Urinary bladder (tissue), 4 donors: ENCODE measurements around the gene ZKSCAN1. TPM values are rescaled to one million over a fixed set of nuclear protein-coding genes. Genes with fewer than 3 reads are reported as not detected.
"Not testable (repeated sequence)": the region's sequence is repeated elsewhere in the genome, so short reads cannot be mapped to it uniquely, and the experiment has no call there.

Experiments used
- DNase-seq: peaks from one replicate; pipeline ENCODE4 v3.0.0-alpha.2; 2015; ENCODE audit errors: extremely low spot score
- H3K27ac ChIP-seq: one replicate; pipeline ENCODE4 v1.5.1; 2013; ENCODE audit warnings: low read depth, mild to moderate bottlenecking, moderate library complexity
- H3K36me3 ChIP-seq: one replicate; pipeline ENCODE4 v1.6.1; 2013; ENCODE audit warnings: mild to moderate bottlenecking, moderate library complexity; ENCODE audit not compliant: insufficient read depth
- H3K4me1 ChIP-seq: one replicate; pipeline ENCODE4 v1.6.1; 2013; ENCODE audit warnings: mild to moderate bottlenecking, moderate library complexity; ENCODE audit not compliant: insufficient read depth
- H3K4me3 ChIP-seq: one replicate; pipeline ENCODE4 v1.5.1; 2013; ENCODE audit warnings: low read depth, low read length
- WGBS: extraction: QIAGEN DNeasy Blood & Tissue Kit; methylation state at CpG from one replicate; pipeline ENCODE4 v1.1.7; 2013; 5-methylcytosine and 5-hydroxymethylcytosine counted together
- polyA plus RNA-seq: library from polyadenylated mRNA; stranded (reverse); fragments of 200-250 nt; gene quantifications from one replicate; pipeline ENCODE4 v1.2.3, GENCODE V29; 2013
- total RNA-seq: library from RNA; depleted of rRNA; stranded (reverse); fragments of >200 nt; gene quantifications from one replicate; pipeline ENCODE4 v1.2.3, GENCODE V29; 2014
- donor health status: healthy with polysubstance abuse.
- donor health status: healthy.

The ZKSCAN1 gene
- total and polyA plus RNA-seq, 2 donors, result 14.3 to 51.5 TPM

DNA sequence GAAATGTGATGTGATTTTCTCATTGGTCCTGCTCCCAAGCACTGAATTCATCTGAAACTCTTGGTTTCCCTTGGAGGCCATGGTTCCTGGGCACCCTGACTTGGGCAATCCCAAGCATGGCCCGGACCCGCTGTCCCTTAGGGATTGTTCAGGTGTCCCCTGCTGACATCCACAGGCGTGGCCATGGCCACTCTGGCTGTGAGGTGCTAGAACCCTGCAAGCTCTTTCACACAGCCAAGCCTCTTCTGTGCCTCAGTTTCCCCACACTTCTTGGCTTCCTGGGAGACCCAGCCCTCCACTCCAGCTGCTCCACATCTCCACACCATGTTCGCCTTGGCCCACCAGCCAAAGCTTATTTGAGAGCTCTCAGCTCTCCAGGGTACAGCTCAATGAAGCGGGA is 27.6 kb upstream of the ZKSCAN1 start:
- Histone ChIP-seq H3K4me3 (no peak overlapping the region), H3K27ac (no peak overlapping the region), H3K4me1 (no peaks in the 10 kb centered on the region), H3K36me3 (no peaks in the 10 kb centered on the region)
- no peak for DNase-seq
- WGBS, result 96% methylated on average over 5 of the region's 5 CpGs

DNA sequence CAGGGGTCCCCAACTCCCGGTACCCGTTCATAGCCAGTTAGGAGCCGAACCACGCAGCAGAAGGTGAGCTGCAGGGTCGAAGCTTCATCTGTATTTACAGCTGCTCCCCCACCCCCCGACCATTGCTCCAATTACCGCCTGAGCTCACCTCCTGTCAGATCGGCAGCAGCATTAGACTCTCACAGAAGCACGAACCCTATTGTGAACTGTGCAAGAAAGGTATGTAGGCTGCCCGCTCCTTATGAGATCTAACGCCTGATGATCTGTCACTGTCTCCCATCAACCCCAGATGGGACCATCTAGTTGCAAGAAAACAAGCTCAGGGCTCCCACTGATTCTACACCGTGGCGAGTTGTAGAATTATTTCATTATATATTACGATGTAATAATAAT is 24.9 kb upstream of the ZKSCAN1 start:
- Histone ChIP-seq H3K27ac (no peak overlapping the region), H3K4me1 (no peaks in the 10 kb centered on the region), H3K4me3 (no peak overlapping the region), H3K36me3 (no peaks in the 10 kb centered on the region)
- WGBS, result 35% methylated on average over 14 of the region's 14 CpGs
- DNase-seq, result no peak

DNA sequence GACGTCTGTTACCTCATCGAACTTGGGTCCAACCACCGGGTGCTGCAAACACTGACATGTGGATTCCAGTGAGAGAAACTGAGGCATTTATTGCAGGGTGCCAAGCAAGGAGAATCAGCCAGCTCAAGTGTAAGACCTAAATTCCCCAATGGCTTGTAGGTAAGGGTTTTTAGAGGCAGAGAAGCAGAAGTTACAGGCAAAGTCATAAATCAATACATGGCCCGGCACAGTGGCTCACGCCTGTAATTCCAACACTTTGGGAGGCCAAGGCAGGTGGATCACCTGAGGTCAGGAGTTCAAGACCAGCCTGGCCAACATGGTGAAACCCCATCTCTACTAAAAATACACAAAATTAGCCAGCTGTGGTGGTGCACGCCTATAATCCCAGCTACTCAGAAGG is 23.9 kb upstream of the ZKSCAN1 start:
- not testable (repeated sequence) for H3K4me3 ChIP-seq, H3K4me1 ChIP-seq, DNase-seq, H3K27ac ChIP-seq, H3K36me3 ChIP-seq
- 71% methylated on average over 6 of the region's 6 CpGs for WGBS

DNA sequence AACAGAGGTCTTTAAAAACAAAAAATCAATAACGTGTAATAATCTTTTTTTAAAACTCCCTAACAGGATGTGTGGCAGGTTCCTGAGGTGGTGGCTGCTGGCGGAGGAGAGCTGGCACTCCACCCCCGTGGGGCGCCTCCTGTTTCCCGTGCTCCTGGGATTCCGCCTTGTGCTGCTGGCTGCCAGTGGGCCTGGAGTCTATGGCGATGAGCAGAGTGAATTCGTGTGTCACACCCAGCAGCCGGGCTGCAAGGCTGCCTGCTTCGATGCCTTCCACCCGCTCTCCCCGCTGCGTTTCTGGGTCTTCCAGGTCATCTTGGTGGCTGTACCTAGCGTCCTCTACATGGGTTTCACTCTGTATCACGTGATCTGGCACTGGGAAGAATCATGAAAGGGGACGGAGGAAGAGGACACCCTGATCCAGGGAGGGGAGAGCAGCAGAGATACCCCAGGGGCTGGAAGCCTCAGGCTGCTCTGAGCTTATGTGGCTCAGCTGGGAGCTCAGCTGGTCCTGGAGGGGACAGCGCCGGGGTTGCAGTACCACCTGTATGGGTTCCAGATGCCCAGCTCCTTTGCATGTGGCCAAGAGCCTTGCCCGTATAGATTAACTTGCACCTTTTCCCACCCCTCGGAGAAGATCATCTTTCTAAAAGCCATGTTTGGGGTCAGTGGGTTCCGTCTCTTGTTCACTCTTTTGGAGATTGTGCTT is 22.9 kb upstream of the ZKSCAN1 start:
- DNase-seq, result no peak
- no peaks in the 10 kb centered on the region for H3K36me3 ChIP-seq
- no peak overlapping the region for H3K27ac ChIP-seq
- 72% methylated on average over 21 of the region's 21 CpGs for WGBS
- H3K4me1 ChIP-seq, result no peaks in the 10 kb centered on the region
- H3K4me3 ChIP-seq, result no peak overlapping the region

DNA sequence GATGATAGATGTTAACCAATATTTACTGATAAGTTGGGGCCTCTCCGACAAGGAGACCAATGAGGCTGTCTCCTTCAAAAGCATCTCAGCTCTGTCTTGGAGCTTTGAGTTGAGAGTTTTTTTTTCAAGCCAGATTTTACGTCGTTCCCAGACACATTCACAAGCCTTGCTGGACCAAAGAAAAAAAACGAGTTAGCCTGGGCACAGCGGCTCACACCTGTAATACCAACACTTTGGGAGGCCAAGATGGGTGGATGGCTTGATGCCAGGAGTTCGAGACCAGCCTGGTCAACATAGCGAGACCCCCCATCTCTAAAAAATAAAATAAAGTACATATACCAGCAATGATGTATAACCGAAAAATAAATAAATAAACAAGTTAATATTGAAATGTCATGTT is 20.6 kb upstream of the ZKSCAN1 start:
- Histone ChIP-seq H3K4me3 (no peak overlapping the region), H3K36me3 (no peaks in the 10 kb centered on the region), H3K27ac (no peak overlapping the region), H3K4me1 (no peaks in the 10 kb centered on the region)
- WGBS, result 74% methylated on average over 8 of the region's 8 CpGs
- no peak for DNase-seq

DNA sequence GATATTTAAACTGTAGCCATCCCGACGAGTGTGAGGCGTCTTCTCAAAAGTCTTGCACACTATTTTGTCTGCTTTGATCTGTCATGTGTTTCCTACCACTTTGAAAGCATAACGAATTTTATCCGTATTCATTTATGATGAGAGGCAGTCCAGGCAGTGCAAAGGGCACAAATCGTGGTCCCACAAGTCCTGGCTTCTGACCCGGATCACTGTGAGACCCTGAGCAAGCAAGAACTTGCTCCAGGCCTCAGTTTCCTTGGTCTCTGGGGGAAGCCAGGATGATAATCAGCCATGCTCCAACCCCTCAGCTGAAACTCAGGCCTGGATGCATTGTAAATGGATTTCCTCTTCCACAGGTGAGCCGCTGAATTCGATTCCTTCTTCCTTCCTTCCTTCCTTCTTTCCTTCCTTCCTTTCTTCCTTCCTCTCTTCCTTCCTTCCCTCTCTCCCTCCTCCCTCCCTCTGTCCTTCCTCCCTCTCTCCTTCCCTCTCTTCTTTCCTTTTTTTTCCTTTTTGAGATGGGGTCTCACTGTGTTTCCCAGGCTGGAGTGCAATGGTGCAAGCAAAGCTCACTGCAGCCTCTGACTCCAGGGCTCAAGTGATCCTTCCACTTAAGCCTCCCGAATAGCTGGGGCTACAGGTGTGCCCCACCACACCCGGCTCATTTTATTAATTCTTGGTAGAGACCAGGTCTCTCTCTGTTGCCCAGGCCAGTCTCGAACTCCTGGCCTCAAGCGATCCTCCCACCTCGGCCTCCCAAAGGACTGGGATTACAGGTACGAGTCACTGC is 18.4 kb upstream of the ZKSCAN1 start:
- peak overlapping the region; percentile 73 for H3K27ac ChIP-seq
- DNase-seq, result no peak
- no peaks in the 10 kb centered on the region for H3K36me3 ChIP-seq
- H3K4me3 ChIP-seq, result no peak overlapping the region
- 65% methylated on average over 15 of the region's 15 CpGs for WGBS
- H3K4me1 ChIP-seq, result no peaks in the 10 kb centered on the region

DNA sequence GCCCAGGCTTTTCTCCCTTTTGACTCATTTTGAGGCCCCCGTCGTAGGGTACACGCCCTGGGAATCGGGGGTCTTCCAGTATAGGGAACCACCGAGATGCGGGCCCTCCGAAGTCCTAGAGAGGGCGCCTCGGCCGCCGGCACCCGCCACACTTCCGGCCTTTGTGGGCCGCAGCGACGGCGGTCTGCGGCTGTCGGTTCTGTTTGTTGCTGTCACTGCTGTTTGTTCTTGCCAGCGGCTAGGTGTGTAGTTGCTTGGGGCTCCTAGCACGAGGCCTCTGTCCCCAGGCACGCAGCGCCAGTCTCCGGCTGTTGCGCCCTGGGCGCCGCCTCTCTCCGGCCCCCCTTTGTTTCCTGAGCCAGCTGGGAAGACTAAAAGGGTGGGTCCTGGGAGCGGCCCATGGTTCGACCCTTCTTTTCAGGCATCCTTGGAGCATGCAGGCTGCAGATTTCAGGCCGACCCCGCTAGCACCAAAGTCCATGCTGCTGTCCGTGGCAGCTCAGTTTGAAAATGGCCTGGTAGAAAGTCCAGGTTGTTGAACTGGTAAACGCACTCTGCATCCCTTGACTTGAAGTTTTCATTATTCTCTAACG is 17.8 kb upstream of the ZKSCAN1 start:
- H3K27ac ChIP-seq, result peak overlapping the region; percentile 73
- DNase-seq, result no peak
- no peaks in the 10 kb centered on the region for H3K4me1 ChIP-seq
- peak overlapping the region; percentile 41 for H3K4me3 ChIP-seq
- WGBS, result 4% methylated on average over 35 of the region's 35 CpGs
- no peaks in the 10 kb centered on the region for H3K36me3 ChIP-seq

DNA sequence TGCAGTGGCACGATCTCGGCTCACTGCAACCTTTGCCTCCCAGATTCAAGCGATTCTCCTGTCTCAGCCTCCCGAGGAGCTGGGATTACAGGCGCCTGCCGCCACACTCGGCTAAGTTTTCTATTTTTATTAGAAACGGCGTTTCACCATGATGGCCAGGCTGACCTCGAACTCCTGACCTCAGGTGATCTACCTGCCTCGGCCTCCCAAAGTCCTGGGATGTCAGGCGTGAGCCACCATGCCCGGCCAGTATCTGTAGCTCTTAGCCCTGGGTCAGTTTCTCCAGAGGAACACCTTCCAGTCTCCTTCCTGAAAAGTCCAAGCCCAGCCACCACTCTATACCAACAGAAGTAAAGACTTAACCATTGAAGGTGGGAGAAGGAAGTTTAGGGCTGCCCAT is 15.2 kb upstream of the ZKSCAN1 start:
- no peak for DNase-seq
- no peak overlapping the region for H3K4me3 ChIP-seq
- H3K4me1 ChIP-seq, result no peaks in the 10 kb centered on the region
- no peaks in the 10 kb centered on the region for H3K36me3 ChIP-seq
- 92% methylated on average over 13 of the region's 13 CpGs for WGBS
- H3K27ac ChIP-seq, result no peak overlapping the region

DNA sequence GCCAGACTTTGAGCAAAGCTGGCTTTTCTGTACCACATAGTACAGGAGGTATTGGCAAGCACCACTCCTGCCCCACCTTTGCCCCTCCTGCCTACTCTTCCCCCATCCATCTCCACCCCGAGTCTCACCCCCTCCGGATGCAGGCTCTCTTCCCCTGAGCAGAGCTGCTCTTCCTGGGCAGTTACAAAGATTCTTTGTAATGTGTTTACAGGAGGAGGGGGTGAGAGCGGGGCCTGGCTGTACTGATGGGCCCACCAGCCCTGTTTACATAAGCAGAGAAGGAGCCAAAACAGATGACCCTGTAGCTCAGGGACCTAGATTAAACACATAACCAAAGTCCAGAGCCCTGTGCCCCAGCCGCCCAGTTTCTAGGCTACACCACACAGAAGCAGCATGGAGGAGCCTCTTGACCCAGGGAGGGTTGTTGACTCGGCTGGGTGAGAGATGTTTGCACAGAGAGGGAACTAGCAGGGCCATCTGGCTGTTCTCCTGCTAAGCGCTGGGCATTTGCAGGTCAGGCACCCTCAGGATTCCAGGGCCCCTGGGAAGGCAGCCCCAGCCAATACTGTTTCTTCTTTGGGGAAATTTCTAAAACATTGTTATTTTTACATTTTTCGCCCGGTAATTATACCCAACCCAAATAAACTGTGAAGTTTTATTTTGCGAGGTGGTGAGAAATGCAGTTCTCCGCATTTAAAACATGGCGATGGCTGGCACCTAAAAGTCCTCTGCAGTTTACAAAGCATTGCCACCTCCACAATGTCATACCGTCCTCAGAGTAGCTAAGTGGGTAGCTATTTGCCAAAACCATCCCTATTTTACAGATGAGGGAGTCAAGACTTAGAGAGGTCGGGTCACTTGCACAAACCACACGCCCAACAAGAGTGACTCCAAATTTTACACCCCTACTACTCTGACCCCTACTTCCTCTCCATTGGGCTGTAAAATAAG is 11.4 kb upstream of the ZKSCAN1 start:
- 49% methylated on average over 14 of the region's 14 CpGs for WGBS
- Histone ChIP-seq H3K4me1 (no peaks in the 10 kb centered on the region), H3K36me3 (no peaks in the 10 kb centered on the region), H3K4me3 (no peak overlapping the region), H3K27ac (no peak overlapping the region)
- DNase-seq, result no peak

DNA sequence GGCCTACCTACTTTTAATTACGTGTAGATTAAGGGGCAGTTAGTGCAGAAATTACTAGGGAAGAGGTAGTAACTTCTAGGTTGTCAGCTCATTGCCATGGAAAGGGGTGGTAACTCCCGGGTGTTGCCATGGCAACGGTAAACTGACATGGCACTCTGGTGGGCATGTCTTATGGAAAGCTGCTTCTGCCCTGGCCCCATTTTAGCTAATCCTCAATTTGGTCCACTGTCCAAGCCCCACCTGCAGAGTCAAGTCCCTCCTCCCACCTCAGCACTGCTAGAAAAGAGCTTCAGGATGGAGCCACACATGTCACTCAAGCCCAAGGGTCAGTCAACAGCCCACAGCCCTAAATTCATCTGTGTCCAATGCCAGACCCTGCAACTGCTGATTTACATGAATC is 7.5 kb upstream of the ZKSCAN1 start:
- Histone ChIP-seq H3K4me3 (no peak overlapping the region), H3K4me1 (no peaks in the 10 kb centered on the region), H3K36me3 (no peaks in the 10 kb centered on the region), H3K27ac (no peak overlapping the region)
- DNase-seq, result no peak
- WGBS, result 82% methylated on average over 3 of the region's 3 CpGs

DNA sequence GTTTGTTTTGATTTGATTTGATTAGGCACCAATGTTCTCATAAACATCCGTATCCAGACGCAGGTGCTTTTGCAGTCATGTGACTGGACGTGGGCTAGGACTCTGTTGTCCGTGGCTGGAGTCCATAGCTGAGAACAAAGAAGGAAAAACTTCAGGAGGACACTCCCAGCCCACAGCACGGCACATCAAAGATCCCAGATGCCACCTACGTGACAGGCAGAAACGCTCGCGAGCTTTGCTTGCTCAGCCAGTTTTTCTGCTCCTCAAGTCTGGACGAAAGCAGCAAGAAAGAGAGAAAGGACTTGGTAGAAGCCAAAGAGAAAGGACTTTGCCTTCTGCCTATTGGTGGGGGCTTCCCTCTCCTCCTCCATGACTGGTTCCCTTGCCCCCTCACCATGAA is 6.9 kb upstream of the ZKSCAN1 start:
- Histone ChIP-seq H3K4me3 (no peak overlapping the region), H3K36me3 (no peaks in the 10 kb centered on the region), H3K4me1 (no peaks in the 10 kb centered on the region), H3K27ac (no peak overlapping the region)
- no peak for DNase-seq
- WGBS, result 63% methylated on average over 10 of the region's 10 CpGs

DNA sequence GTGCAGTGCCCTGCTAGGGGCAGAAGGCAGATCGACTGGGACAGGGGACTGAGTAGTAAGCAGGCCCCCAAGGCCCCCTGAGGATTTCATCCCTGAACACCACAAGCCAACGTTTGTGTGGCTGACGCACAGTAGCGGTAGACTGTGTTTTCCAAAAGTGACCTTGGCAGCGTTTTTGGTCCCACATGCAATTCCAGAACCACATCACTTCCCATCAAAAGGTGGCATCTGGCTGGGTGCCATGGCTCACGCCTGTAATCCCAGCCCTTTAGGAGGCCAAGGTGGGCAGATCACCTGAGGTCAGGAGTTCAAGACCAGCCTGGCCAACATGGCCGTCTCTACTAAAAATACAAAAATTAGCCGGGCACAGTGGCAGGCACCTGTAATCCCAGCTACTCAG is 5.4 kb upstream of the ZKSCAN1 start:
- H3K4me1 ChIP-seq, DNase-seq: not testable (repeated sequence)

DNA sequence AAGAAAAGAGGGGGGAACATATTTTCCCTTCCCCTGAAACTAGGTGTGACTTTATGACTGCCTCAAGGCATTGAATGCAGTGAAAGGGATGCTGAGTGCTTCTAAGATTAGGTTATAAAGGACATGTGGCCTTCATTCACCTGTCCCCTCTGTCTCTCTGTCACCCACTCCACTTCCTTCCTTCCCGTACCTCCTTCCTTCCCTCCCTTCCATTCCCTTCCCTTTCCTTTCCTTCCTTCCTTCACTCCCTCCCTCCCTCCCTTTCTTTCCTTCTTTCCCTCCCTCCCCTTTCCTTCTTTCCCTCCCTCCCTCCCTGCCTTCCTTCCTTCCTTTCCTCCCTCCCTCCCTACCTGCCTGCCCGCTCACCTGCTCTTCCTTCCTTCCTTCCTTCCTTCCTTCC is 4.5 kb upstream of the ZKSCAN1 start:
- no peak for DNase-seq
- H3K4me3 ChIP-seq, result no peak overlapping the region
- H3K27ac ChIP-seq, result no peak overlapping the region
- H3K36me3 ChIP-seq, result no peaks in the 10 kb centered on the region
- WGBS, result 59% methylated on average over 2 of the region's 2 CpGs
- H3K4me1 ChIP-seq, result no peaks in the 10 kb centered on the region

More for the DNA sequence above, 5.4 kb upstream of the ZKSCAN1 start:
- 85% methylated on average over 8 of the region's 8 CpGs for WGBS
- H3K4me3 ChIP-seq, H3K27ac ChIP-seq, H3K36me3 ChIP-seq: not testable (repeated sequence)
